Calu3 (cell line): Measurements from ENCODE around the gene SLC7A4. TPM values are rescaled to one million over a fixed set of nuclear protein-coding genes. Genes with fewer than 3 reads are reported as not detected.
"Not testable (repeated sequence)": the region's sequence is repeated elsewhere in the genome, so short reads cannot be mapped to it uniquely, and the experiment has no call there.

Source experiments
- BruUV-seq: library from RNA; stranded (reverse); fragments of 400-500 nt; replicated peaks from 2 replicates; lab custom pipeline; 2021; lab: Mats Ljungman, UMichigan
- CTCF ChIA-PET: fragments of 300-600 bp; sonication (Branson Sonifier 250); formaldehyde crosslinking; loops from one replicate; lab custom pipeline; 2022; ENCODE audit warnings: antibody characterized with exemption; lab: Charles Lee
- DNase-seq: peaks from one replicate; pipeline ENCODE4 v3.0.0; 2022
- H3K27ac Mint-ChIP-seq: one replicate; pipeline ENCODE4 v1.8.0; 2022; ENCODE audit warnings: mixed read lengths; ENCODE audit not compliant: unreplicated experiment
- H3K27me3 Mint-ChIP-seq: one replicate; pipeline ENCODE4 v1.8.0; 2022; ENCODE audit warnings: mixed read lengths; ENCODE audit not compliant: unreplicated experiment
- H3K36me3 Mint-ChIP-seq: one replicate; pipeline ENCODE4 v1.8.0; 2022; ENCODE audit warnings: mild to moderate bottlenecking, moderate library complexity, mixed read lengths; ENCODE audit not compliant: insufficient read depth, unreplicated experiment
- H3K4me1 Mint-ChIP-seq: one replicate; pipeline ENCODE4 v1.8.0; 2022; ENCODE audit warnings: mild to moderate bottlenecking, low read depth, mixed read lengths; ENCODE audit not compliant: unreplicated experiment
- H3K4me3 Mint-ChIP-seq: one replicate; pipeline ENCODE4 v1.8.0; 2022; ENCODE audit warnings: mild to moderate bottlenecking, low read depth, moderate library complexity, mixed read lengths; ENCODE audit not compliant: unreplicated experiment
- H3K9me3 Mint-ChIP-seq: one replicate; pipeline ENCODE4 v1.8.0; 2022; ENCODE audit warnings: low read depth, mixed read lengths; ENCODE audit not compliant: unreplicated experiment
- intact Hi-C: fragments of 100-400 bp; cut with micrococcal nuclease; formaldehyde crosslinking; loops from one replicate; pipeline ENCODE4 v1.10.0; 2022; ENCODE audit not compliant: unreplicated experiment
- total RNA-seq: library from RNA; stranded (reverse); gene quantifications from 2 replicates; pipeline ENCODE4 v1.2.3, GENCODE V29; 2022
- TF ChIP-seq, protein P1 (sequence below): fragments of 200-600 bp; IDR thresholded peaks from one replicate; pipeline ENCODE4 v1.8.0; 2022; ENCODE audit warnings: antibody characterized with exemption; ENCODE audit not compliant: unreplicated experiment

Gene SLC7A4
- total RNA-seq, 1 experiment from 2014 or later: 0.14 TPM

DNA sequence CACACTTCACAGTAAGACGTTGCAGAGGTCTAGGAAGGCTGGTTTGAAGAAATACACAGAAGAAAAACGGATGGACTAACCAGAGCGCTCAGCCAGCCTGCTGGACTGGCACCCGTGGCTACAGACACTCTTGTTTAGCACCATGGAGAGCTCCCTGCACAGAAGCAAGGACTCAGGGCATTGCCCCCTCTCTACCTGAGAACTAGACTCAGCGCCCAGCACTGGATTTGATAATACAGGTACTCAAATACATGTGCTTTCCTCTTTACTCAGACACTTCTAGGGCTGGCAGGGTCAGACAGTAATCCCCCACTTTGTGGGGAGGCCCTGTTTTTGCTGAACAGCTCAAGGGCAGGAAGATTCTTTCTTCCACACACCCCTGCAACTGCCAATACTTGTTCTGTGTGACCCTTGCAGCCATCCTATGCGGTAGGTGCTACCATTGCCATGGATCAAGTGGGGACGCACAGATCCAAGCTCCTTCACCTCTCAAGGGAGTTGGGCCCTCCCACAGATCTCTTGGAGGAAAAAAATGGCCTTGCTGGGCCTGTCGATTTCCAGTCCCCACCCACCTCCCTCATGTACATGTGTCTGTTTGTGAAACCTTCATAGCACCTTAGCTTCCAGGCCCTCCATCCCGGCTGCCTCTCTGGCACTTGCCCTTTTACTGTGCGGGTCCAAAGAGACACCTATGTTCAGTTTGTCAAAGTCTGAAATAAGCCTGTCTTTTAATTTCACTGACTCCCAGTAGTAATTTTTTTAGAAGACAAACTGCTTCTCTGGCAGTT, 22.5 kb downstream of the SLC7A4 start:
- TF ChIP-seq, protein P1, sequence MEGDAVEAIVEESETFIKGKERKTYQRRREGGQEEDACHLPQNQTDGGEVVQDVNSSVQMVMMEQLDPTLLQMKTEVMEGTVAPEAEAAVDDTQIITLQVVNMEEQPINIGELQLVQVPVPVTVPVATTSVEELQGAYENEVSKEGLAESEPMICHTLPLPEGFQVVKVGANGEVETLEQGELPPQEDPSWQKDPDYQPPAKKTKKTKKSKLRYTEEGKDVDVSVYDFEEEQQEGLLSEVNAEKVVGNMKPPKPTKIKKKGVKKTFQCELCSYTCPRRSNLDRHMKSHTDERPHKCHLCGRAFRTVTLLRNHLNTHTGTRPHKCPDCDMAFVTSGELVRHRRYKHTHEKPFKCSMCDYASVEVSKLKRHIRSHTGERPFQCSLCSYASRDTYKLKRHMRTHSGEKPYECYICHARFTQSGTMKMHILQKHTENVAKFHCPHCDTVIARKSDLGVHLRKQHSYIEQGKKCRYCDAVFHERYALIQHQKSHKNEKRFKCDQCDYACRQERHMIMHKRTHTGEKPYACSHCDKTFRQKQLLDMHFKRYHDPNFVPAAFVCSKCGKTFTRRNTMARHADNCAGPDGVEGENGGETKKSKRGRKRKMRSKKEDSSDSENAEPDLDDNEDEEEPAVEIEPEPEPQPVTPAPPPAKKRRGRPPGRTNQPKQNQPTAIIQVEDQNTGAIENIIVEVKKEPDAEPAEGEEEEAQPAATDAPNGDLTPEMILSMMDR: no peak
- BruUV-seq: no TSS peak
- no peak overlapping the region for H3K4me3 Mint-ChIP-seq
- H3K9me3 Mint-ChIP-seq: no peaks in the 10 kb centered on the region
- CTCF ChIA-PET: no interaction called here
- intact Hi-C loops: no loop called here
- no peaks in the 10 kb centered on the region for H3K36me3 Mint-ChIP-seq
- peaks cover 12% of the 10 kb centered on the region for H3K4me1 Mint-ChIP-seq
- H3K27me3 Mint-ChIP-seq: no peaks in the 10 kb centered on the region
- peak; percentile 47 for DNase-seq
- no peak overlapping the region for H3K27ac Mint-ChIP-seq

DNA sequence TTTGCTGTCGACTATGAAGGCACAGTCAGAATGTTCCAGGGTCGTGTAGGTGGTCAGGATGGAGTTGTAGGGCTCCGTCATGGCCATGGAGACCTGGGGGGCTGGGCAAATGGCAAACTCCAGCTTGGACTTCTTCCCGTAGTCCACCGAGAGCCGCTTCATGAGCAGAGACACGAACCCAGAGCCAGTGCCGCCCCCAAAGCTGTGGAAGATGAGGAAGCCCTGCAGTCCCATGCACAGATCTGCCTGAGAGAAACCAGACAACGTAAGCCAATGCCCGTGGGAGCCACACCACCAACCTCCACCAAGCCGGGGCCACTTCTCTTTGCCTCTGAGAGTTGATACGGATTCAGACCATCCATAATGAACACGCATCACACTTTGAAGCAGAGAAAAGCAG, 23.2 kb downstream of the SLC7A4 start:
- DNase-seq, H3K4me3 Mint-ChIP-seq, intact Hi-C loops: not testable (repeated sequence)

DNA sequence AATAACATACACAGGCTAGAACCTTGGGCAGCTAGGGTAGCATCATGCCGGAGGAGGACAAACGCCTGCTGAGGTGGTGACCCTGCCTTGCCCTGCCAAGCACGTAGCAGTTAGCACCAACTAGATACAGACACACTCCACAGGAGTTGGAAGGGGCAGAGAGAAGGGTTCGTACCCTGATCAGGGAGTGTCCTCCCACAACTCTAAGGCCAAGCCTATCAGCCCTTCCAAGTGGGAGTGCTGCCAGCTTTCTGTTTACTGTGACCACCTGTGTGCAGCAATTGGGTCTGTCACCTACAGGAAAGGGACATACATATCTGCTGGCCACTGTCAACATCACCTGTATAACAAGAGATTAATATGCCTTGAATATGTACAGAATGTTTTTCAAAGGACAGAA, 28.6 kb downstream of the SLC7A4 start:
- Mint-ChIP-seq H3K36me3 (peaks cover 46% of the 10 kb centered on the region), H3K9me3 (no peaks in the 10 kb centered on the region), H3K27ac (no peak overlapping the region), H3K4me1 (peaks cover 9% of the 10 kb centered on the region), H3K27me3 (no peaks in the 10 kb centered on the region), H3K4me3 (no peak overlapping the region)
- CTCF ChIA-PET: interaction anchor here (1.6 kb wide), 1 partner anchor 22 kb away, joined by 3 read pairs; the partner anchor contains the start of gene LZTR1
- intact Hi-C loops: no loop called here
- BruUV-seq: no TSS peak
- TF ChIP-seq, protein P1: no peak
- DNase-seq: no peak

More for the DNA sequence above, 23.2 kb downstream of the SLC7A4 start:
- H3K36me3 Mint-ChIP-seq, H3K4me1 Mint-ChIP-seq, H3K27me3 Mint-ChIP-seq, BruUV-seq, H3K9me3 Mint-ChIP-seq, CTCF ChIA-PET, H3K27ac Mint-ChIP-seq: not testable (repeated sequence)

DNA sequence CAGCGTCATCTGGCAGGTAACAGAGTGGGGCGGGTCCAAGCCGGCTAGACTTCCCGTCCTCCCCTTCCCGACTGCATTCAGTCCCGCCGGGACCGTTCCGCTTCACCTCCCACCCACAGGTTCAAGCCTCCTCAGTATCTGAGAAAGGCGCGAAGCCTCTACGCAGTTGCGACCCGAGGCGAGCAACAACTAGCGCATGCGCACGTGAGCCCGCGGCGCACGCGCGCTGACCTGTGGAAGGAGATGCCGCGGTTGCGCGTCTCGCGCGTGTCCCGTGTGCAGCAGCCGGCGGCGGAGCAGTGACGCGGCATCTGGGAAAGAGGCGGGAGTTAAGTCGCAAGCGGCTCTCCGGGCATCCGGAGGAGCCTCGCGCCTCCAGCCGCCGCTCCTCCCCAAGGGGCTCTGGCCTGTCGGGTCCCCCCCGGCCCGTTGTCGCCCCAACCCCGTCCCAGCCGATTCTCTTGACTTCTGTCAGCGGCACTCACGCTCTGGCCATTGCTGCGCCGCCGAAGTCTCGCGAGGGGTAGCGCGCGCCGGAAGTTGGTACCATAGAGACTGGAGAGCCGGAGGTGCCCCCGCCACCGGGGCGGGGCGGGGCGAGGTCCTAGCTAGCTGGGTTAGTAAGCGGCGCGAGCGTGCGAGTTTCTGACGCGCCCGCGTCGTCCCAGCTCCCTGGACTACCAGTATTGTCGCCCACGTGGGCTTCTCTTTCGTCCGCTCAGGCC, 30.6 kb downstream of the SLC7A4 start, which contains the start of gene THAP7:
THAP7 (minus strand) TSS at position 518 of the 725 bp plus-strand sequence; CDS start at position 311, 207 bp downstream.
- intact Hi-C loops: no loop called here
- Mint-ChIP-seq H3K9me3 (no peaks in the 10 kb centered on the region), H3K27me3 (no peaks in the 10 kb centered on the region), H3K4me3 (peak within 1 kb of the TSS; percentile 97), H3K27ac (peak within 1 kb of the TSS; percentile 63), H3K4me1 (peaks cover 9% of the 10 kb centered on the region), H3K36me3 (peaks cover 64% of the 10 kb centered on the region)
- TF ChIP-seq, protein P1: no peak
- DNase-seq: peak; percentile 96
- TSS peak; percentile 73 for BruUV-seq
- CTCF ChIA-PET: interaction anchor here (0.6 to 0.9 kb wide), 3 partner anchors 43 to 116 kb away, joined by 3 to 4 read pairs (median 4); no protein-coding TSS in a partner anchor
